SK-N-MC (cell line): ENCODE data around the gene ZNF500.

ENCODE experiments used
- EZH2 ChIP-seq: fragments of 200-600 bp; sonication (generic); IDR thresholded peaks from one replicate; pipeline ENCODE4 v1.6.1; 2017; ENCODE audit warnings: antibody characterized with exemption
- POLR2AphosphoS5 ChIP-seq: IDR thresholded peaks from 2 replicates; pipeline ENCODE4 v1.6.1; 2012; ENCODE audit warnings: mild to moderate bottlenecking, low read depth, low read length, borderline replicate concordance

- TF ChIP-seq POLR2AphosphoS5 (no peak), EZH2 (no peak)
Measured at GRCh38 chr16:4780235-4780634, 13.3 kb upstream of the ZNF500 start.
